Measurements from ENCODE around the gene UAP1L1. TPM values are rescaled to one million over a fixed set of nuclear protein-coding genes. Genes with fewer than 3 reads are reported as not detected.
"Not testable (repeated sequence)": the region's sequence is repeated elsewhere in the genome, so short reads cannot be mapped to it uniquely, and the experiment has no call there.

Gene UAP1L1
- total and polyA plus RNA-seq, 5 donors = 9.8 to 14.0 (median 12.2) TPM

- H3K9me3 ChIP-seq (ENCODE audit: control insufficient read depth, low read length); H3K27ac ChIP-seq (ENCODE audit: low read length); H3K4me1 ChIP-seq (ENCODE audit: control insufficient read depth, insufficient read depth, low read length); DNase-seq; ATAC-seq; H3K4me3 ChIP-seq (ENCODE audit: low read length); H3K27me3 ChIP-seq (ENCODE audit: control insufficient read depth, insufficient read depth): not testable (repeated sequence)
- intact Hi-C loops (cut with DNase I) = loop anchor here in 1 of 4 donors (10.0 kb wide), 1 partner anchor 89 kb away; the partner anchor contains the start of genes C8G and FBXW5
- WGBS = 96% methylated on average over 5 of the region's 5 CpGs
Observed at GRCh38 chr9:137033481-137033880, 43.8 kb upstream of the UAP1L1 start.

DNA sequence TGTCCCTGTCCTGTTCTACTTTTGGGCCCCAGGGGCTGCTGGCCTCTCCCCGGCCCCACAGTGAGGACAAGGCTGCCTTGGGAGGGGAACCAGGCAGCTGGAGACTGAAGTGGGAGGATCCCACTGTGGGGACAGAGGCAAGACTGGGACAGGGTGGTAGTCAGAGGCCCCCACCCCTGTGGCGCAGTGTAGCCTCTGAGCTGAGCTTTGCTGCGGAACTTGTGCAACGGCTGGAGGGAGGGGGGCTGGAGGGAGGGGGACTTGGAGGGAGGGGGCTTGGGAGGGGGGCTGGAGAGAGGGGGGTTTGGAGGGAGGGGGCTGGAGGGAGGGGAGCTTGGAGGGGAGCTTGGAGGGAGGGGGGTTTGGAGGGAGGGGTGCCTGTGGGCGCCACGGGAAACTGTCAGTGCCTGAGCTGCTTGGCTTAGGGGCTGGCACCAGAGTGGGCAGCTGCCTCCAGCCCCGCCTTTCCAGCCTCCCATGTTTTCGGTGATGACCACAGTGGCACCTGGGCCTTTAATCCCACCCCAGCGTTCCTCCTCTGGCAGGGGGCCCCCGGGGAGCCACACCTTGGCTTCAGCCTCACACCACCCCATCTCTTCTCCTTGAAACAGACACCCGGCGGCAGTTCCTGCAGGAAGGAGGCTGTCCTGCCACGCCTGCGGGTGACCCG is 43.1 kb upstream of the UAP1L1 start:
- ATAC-seq (no peak), DNase-seq (peak in 2 of 3 donors; percentile 79 to 83)
- H3K27me3 ChIP-seq (ENCODE audit: control insufficient read depth, insufficient read depth) = no peaks in the 10 kb centered on the region
- H3K27ac ChIP-seq (ENCODE audit: low read length) = no peak overlapping the region
- WGBS = 42% methylated on average over 15 of the region's 15 CpGs
- no peak overlapping the region for H3K4me3 ChIP-seq (ENCODE audit: low read length)
- no peaks in the 10 kb centered on the region for H3K9me3 ChIP-seq (ENCODE audit: control insufficient read depth, low read length)
- intact Hi-C loops (cut with DNase I) = loop anchor here in 3 of 4 donors (2.0 to 10.0 kb wide), 2 partner anchors 89 to 247 kb away; partner anchors contain the start of genes C8G (in 1 of the 3) and FBXW5 (in 1 of the 3)
- H3K4me1 ChIP-seq (ENCODE audit: control insufficient read depth, insufficient read depth, low read length) = no peaks in the 10 kb centered on the region

- 21% methylated on average over 24 of the region's 24 CpGs for WGBS
- Histone ChIP-seq H3K27ac (ENCODE audit: low read length) (no peak overlapping the region), H3K9me3 (ENCODE audit: control insufficient read depth, low read length) (no peaks in the 10 kb centered on the region), H3K4me1 (ENCODE audit: control insufficient read depth, insufficient read depth, low read length) (no peaks in the 10 kb centered on the region), H3K4me3 (ENCODE audit: low read length) (no peak overlapping the region), H3K27me3 (ENCODE audit: control insufficient read depth, insufficient read depth) (no peaks in the 10 kb centered on the region)
- intact Hi-C loops (cut with DNase I) = loop anchor here (2.0 to 10.0 kb wide), 4 partner anchors 88 to 248 kb away; partner anchors contain the start of genes C8G (in 2 of the 4) and FBXW5 (in 1 of the 4)
- peak; percentile 77 to 93 (median 90) for DNase-seq
- peak; percentile 63 to 76 for ATAC-seq
Observed at GRCh38 chr9:137034709-137035506, 42.4 kb upstream of the UAP1L1 start.

DNA sequence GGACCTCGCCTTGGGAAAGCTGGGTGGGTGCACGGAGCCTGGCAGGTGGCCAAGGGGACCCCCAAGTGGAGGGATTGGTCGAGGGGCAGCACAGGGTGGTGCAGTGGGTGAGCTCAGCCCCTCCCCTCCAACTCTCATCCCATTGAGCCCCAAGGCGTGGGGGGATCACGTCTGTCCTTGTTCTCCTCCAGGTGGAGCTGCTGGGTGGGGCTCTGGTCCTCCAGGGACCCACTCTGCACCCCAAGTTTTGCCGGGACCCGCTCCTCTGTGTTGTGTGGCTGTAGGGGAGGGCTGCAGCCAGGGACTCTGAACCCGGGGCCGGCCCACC is 41.8 kb upstream of the UAP1L1 start:
- peak in 1 of 2 donors; percentile 2 for ATAC-seq
- no peak overlapping the region for H3K27ac ChIP-seq (ENCODE audit: low read length)

DNA sequence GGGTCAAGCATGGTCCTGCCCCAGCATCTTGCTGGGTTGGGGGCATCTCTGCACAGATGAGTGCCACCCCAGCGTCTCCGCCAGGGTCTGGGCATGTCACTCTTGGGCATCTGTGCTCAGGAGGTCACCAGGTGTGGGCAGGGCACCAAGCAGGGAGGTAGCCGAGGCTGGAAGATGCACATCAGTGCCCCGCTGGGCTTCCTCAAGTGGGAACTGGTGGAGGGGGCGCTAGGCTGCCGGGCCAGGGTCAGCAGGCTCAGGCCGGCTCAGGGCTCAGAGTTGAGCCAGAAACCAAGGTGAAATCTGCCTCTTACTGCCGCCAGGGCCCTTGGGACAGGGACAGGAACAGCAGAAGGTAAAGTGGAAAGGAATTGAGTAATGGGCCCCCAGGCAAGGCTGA is 41.4 kb upstream of the UAP1L1 start:
- no peaks in the 10 kb centered on the region for H3K4me1 ChIP-seq (ENCODE audit: control insufficient read depth, insufficient read depth, low read length)
- intact Hi-C loops (cut with DNase I) = loop anchor here (2.0 to 10.0 kb wide), 4 partner anchors 89 to 249 kb away; partner anchors contain the start of genes C8G (in 2 of the 4) and FBXW5 (in 1 of the 4)
- H3K27ac ChIP-seq (ENCODE audit: low read length) = no peak overlapping the region
- 77% methylated on average over 8 of the region's 8 CpGs for WGBS
- peak in 1 of 2 donors; percentile 1 for ATAC-seq
- H3K4me3 ChIP-seq (ENCODE audit: low read length) = no peak overlapping the region
- DNase-seq = no peak
- H3K9me3 ChIP-seq (ENCODE audit: control insufficient read depth, low read length) = no peaks in the 10 kb centered on the region
- no peaks in the 10 kb centered on the region for H3K27me3 ChIP-seq (ENCODE audit: control insufficient read depth, insufficient read depth)

More for the DNA sequence above, 41.8 kb upstream of the UAP1L1 start:
- H3K4me1 ChIP-seq (ENCODE audit: control insufficient read depth, insufficient read depth, low read length) = no peaks in the 10 kb centered on the region
- H3K9me3 ChIP-seq (ENCODE audit: control insufficient read depth, low read length) = no peaks in the 10 kb centered on the region
- H3K4me3 ChIP-seq (ENCODE audit: low read length) = no peak overlapping the region
- H3K27me3 ChIP-seq (ENCODE audit: control insufficient read depth, insufficient read depth) = no peaks in the 10 kb centered on the region
- WGBS = 23% methylated on average over 9 of the region's 9 CpGs
- intact Hi-C loops (cut with DNase I) = loop anchor here (2.0 to 10.0 kb wide), 4 partner anchors 88 to 249 kb away; partner anchors contain the start of genes C8G (in 2 of the 4) and FBXW5 (in 1 of the 4)
- DNase-seq = no peak

- 74% methylated on average over 13 of the region's 13 CpGs for WGBS
- H3K4me1 ChIP-seq (ENCODE audit: control insufficient read depth, insufficient read depth, low read length) = no peaks in the 10 kb centered on the region
- no peak overlapping the region for H3K4me3 ChIP-seq (ENCODE audit: low read length)
- H3K9me3 ChIP-seq (ENCODE audit: control insufficient read depth, low read length) = no peaks in the 10 kb centered on the region
- H3K27me3 ChIP-seq (ENCODE audit: control insufficient read depth, insufficient read depth) = no peaks in the 10 kb centered on the region
- intact Hi-C loops (cut with DNase I) = loop anchor here in 3 of 4 donors (5.0 to 10.0 kb wide), 3 partner anchors 90 to 250 kb away; partner anchors contain the start of genes C8G (in 2 of the 3) and FBXW5 (in 1 of the 3)
- H3K27ac ChIP-seq (ENCODE audit: low read length) = no peak overlapping the region
- DNase-seq (peak in 1 of 3 donors; percentile 52), ATAC-seq (no peak)
Observed at GRCh38 chr9:137037035-137037434, 40.3 kb upstream of the UAP1L1 start.

GRCh38 chr9:137037483-137037882 is 39.8 kb upstream of the UAP1L1 start:
- intact Hi-C loops (cut with DNase I) = loop anchor here in 3 of 4 donors (5.0 to 10.0 kb wide), 3 partner anchors 90 to 250 kb away; partner anchors contain the start of genes C8G (in 2 of the 3) and FBXW5 (in 1 of the 3)
- no peaks in the 10 kb centered on the region for H3K4me1 ChIP-seq (ENCODE audit: control insufficient read depth, insufficient read depth, low read length)
- 86% methylated on average over 10 of the region's 10 CpGs for WGBS
- DNase-seq (no peak), ATAC-seq (no peak)
- H3K4me3 ChIP-seq (ENCODE audit: low read length) = no peak overlapping the region
- H3K27me3 ChIP-seq (ENCODE audit: control insufficient read depth, insufficient read depth) = no peaks in the 10 kb centered on the region
- H3K27ac ChIP-seq (ENCODE audit: low read length) = no peak overlapping the region
- H3K9me3 ChIP-seq (ENCODE audit: control insufficient read depth, low read length) = no peaks in the 10 kb centered on the region

DNA sequence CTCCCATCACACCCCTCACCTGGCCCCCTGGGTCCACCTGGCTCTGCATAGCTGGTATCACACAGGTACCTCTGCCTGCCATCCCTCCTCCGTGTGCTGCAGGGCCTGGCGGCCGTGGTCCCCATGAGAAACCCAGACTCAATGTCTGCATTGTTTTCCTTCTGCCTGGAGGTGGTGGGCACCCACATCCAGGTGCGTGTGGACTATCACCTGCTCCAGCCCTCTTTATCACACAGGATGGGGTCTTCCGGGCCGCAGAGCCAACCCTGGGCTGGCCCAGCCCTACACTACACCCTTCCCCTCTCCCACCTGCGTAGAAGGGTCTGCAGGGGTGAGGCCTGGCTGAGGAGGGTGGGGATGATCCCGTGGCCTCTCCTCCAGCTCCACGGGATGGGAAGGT is 38.4 kb upstream of the UAP1L1 start:
- intact Hi-C loops (cut with DNase I) = loop anchor here in 3 of 4 donors (5.0 to 10.0 kb wide), 3 partner anchors 92 to 252 kb away; partner anchors contain the start of genes C8G (in 2 of the 3) and FBXW5 (in 1 of the 3)
- Histone ChIP-seq H3K4me1 (ENCODE audit: control insufficient read depth, insufficient read depth, low read length) (no peaks in the 10 kb centered on the region), H3K9me3 (ENCODE audit: control insufficient read depth, low read length) (no peaks in the 10 kb centered on the region), H3K27me3 (ENCODE audit: control insufficient read depth, insufficient read depth) (no peaks in the 10 kb centered on the region), H3K27ac (ENCODE audit: low read length) (no peak overlapping the region), H3K4me3 (ENCODE audit: low read length) (no peak overlapping the region)
- ATAC-seq (no peak), DNase-seq (no peak)
- 87% methylated on average over 9 of the region's 9 CpGs for whole genome bisulfite sequencing

DNA sequence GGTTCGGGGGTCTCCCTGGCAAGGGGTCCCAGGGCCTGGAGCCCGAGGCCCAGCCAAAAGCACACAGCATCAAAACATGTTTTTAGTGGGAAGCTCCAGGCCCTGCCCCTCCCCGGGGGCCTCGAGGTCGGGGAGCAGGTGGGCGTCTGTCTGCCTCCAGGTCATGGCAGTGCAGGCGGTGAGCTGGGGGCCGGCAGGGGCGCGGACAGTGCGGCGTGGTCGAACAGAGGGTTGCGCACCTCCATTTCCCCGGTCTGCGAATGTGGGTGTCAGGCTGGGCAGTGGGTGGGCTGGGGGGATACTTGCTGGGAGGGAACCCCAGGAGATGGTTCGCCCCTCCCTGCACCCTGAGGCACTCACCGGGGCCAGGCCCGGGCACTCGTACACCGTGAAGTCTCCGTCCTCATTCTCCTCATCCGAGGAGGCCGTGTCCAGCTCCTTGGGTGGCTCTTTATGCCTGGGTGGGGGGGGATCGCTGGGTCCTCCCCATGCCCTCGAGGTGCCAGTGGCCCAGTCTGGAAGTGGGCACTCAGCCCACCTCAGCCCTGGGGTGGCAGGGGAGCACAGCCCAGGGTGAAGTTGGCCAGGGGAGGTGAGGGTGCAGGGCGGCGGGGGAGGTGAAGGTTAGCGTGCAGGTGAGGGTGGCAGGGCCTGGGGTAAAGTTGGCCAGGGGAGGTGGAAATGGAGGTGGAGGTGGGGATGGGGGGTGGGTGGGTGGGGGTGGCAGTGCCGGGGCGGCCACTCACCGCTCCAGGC is 37.5 kb upstream of the UAP1L1 start:
- Histone ChIP-seq H3K4me3 (ENCODE audit: low read length) (no peak overlapping the region), H3K9me3 (ENCODE audit: control insufficient read depth, low read length) (no peaks in the 10 kb centered on the region), H3K4me1 (ENCODE audit: control insufficient read depth, insufficient read depth, low read length) (no peaks in the 10 kb centered on the region), H3K27ac (ENCODE audit: low read length) (no peak overlapping the region), H3K27me3 (ENCODE audit: control insufficient read depth, insufficient read depth) (no peaks in the 10 kb centered on the region)
- ATAC-seq (no peak), DNase-seq (peak in 1 of 3 donors; percentile 54)
- WGBS = 93% methylated on average over 32 of the region's 32 CpGs
- intact Hi-C loops (cut with DNase I) = loop anchor here in 3 of 4 donors (5.0 to 10.0 kb wide), 3 partner anchors 92 to 252 kb away; partner anchors contain the start of genes C8G (in 2 of the 3) and FBXW5 (in 1 of the 3)

- Histone ChIP-seq H3K27ac (ENCODE audit: low read length) (no peak overlapping the region), H3K27me3 (ENCODE audit: control insufficient read depth, insufficient read depth) (no peaks in the 10 kb centered on the region), H3K4me1 (ENCODE audit: control insufficient read depth, insufficient read depth, low read length) (no peaks in the 10 kb centered on the region), H3K4me3 (ENCODE audit: low read length) (no peak overlapping the region), H3K9me3 (ENCODE audit: control insufficient read depth, low read length) (no peaks in the 10 kb centered on the region)
- 89% methylated on average over 23 of the region's 23 CpGs for WGBS
- DNase-seq (no peak), ATAC-seq (no peak)
- intact Hi-C loops (cut with DNase I) = no loop called here
Observed at GRCh38 chr9:137040568-137040967, 36.7 kb upstream of the UAP1L1 start.
